Measurements from ENCODE around the gene ACP2.

- TF ChIP-seq EZH2 (IDR thresholded peaks at IDR 0.05; ENCODE audit: borderline replicate concordance, insufficient read depth, low read depth, low read length, poor library complexity, severe bottlenecking) (no peak), CTCF (IDR thresholded peaks at IDR 0.05) (no peak)
These were observed 15.6 kb downstream of the ACP2 start for GRCh38 chr11:47233051-47233450.

Data from B cell (primary cell).